HFFc6 (cell line): ENCODE measurements around the gene CTLA4. TPM values are rescaled to one million over a fixed set of nuclear protein-coding genes. Genes with fewer than 3 reads are reported as not detected.
"Not testable (repeated sequence)": the region's sequence is repeated elsewhere in the genome, so short reads cannot be mapped to it uniquely, and the experiment has no call there.

ENCODE experiments used
- DNase-seq: peaks from one replicate; pipeline ENCODE4 v3.0.0-alpha.2; 2018
- H3K27ac Mint-ChIP-seq: 2 replicates; pipeline ENCODE4 v1.8.0; 2020; ENCODE audit warnings: mild to moderate bottlenecking, mixed read lengths
- H3K27me3 Mint-ChIP-seq: 2 replicates; pipeline ENCODE4 v1.8.0; 2021; ENCODE audit warnings: mild to moderate bottlenecking, moderate library complexity, mixed read lengths; ENCODE audit not compliant: insufficient read depth
- H3K36me3 Mint-ChIP-seq: 2 replicates; pipeline ENCODE4 v1.8.0; 2021; ENCODE audit warnings: low read depth, mixed read lengths
- H3K4me1 Mint-ChIP-seq: 2 replicates; pipeline ENCODE4 v1.8.0; 2020; ENCODE audit warnings: low read depth, mixed read lengths
- H3K4me3 Mint-ChIP-seq: 2 replicates; pipeline ENCODE4 v1.8.0; 2020; ENCODE audit warnings: mild to moderate bottlenecking, moderate library complexity, mixed read lengths
- H3K9me3 Mint-ChIP-seq: 2 replicates; pipeline ENCODE4 v1.8.0; 2020; ENCODE audit warnings: mild to moderate bottlenecking, mixed read lengths
- CTCF ChIP-seq: fragments of 200-600 bp; sonication (generic); IDR thresholded peaks from 2 replicates; pipeline ENCODE4 v1.5.0; 2021; ENCODE audit warnings: antibody characterized with exemption, mild to moderate bottlenecking
- total RNA-seq, 6 experiments: library from RNA; stranded (reverse); fragmentation: NEBNext Ultra II Directional; extraction: Animal tissue kit (Norgen Biotek cat#: 25700); gene quantifications; 2 replicates in 1 of 6; 3 replicates in 5 of 6; pipeline ENCODE4 v1.2.3, GENCODE V29; 2021

The CTLA4 gene
- total RNA-seq, 6 experiments from 2014 or later, result not detected

- H3K27me3 Mint-ChIP-seq, result peaks cover 7% of the 10 kb centered on the region
- no peaks in the 10 kb centered on the region for H3K9me3 Mint-ChIP-seq
- no peak overlapping the region for H3K27ac Mint-ChIP-seq
- H3K4me3 Mint-ChIP-seq, result no peak overlapping the region
- H3K36me3 Mint-ChIP-seq, result no peaks in the 10 kb centered on the region
- DNase-seq, result no peak
- no peak for TF ChIP-seq CTCF
- H3K4me1 Mint-ChIP-seq, result no peaks in the 10 kb centered on the region
Observed at GRCh38 chr2:203880557-203881125, 13.1 kb downstream of the CTLA4 start.

- H3K4me3 Mint-ChIP-seq, H3K4me1 Mint-ChIP-seq, H3K27me3 Mint-ChIP-seq, H3K27ac Mint-ChIP-seq, DNase-seq, H3K36me3 Mint-ChIP-seq, H3K9me3 Mint-ChIP-seq: not testable (repeated sequence)
Observed at GRCh38 chr2:203881185-203881584, 13.6 kb downstream of the CTLA4 start.

- Mint-ChIP-seq H3K4me3 (no peak overlapping the region), H3K36me3 (no peaks in the 10 kb centered on the region), H3K4me1 (no peaks in the 10 kb centered on the region), H3K27ac (no peak overlapping the region), H3K9me3 (no peaks in the 10 kb centered on the region), H3K27me3 (peaks cover 14% of the 10 kb centered on the region)
- DNase-seq, result no peak
- no peak for TF ChIP-seq CTCF
Observed at GRCh38 chr2:203882551-203882950, 15.0 kb downstream of the CTLA4 start.

GRCh38 chr2:203886661-203887151 lies 19.1 kb downstream of the CTLA4 start:
- H3K27me3 Mint-ChIP-seq, result peaks cover 14% of the 10 kb centered on the region
- no peak overlapping the region for H3K4me3 Mint-ChIP-seq
- TF ChIP-seq CTCF, result no peak
- H3K9me3 Mint-ChIP-seq, result no peaks in the 10 kb centered on the region
- no peak for DNase-seq
- H3K27ac Mint-ChIP-seq, result no peak overlapping the region
- no peaks in the 10 kb centered on the region for H3K36me3 Mint-ChIP-seq
- H3K4me1 Mint-ChIP-seq, result no peaks in the 10 kb centered on the region

- TF ChIP-seq CTCF, result no peak
- DNase-seq, result no peak
- no peaks in the 10 kb centered on the region for H3K9me3 Mint-ChIP-seq
- H3K4me1 Mint-ChIP-seq, result 0 out of 2 replicates have a peak, but pooled peaks cover 4% of the 10 kb centered on the region
- H3K4me3 Mint-ChIP-seq, result no peak overlapping the region
- no peak overlapping the region for H3K27ac Mint-ChIP-seq
- no peaks in the 10 kb centered on the region for H3K36me3 Mint-ChIP-seq
- peaks cover 7% of the 10 kb centered on the region for H3K27me3 Mint-ChIP-seq
Observed at GRCh38 chr2:203887677-203888076, 20.1 kb downstream of the CTLA4 start.

- H3K4me3 Mint-ChIP-seq, result no peak overlapping the region
- H3K4me1 Mint-ChIP-seq, result 0 out of 2 replicates have a peak, but pooled peaks cover 4% of the 10 kb centered on the region
- no peaks in the 10 kb centered on the region for H3K36me3 Mint-ChIP-seq
- H3K27ac Mint-ChIP-seq, result no peak overlapping the region
- peaks cover 12% of the 10 kb centered on the region for H3K27me3 Mint-ChIP-seq
- no peak for DNase-seq
- no peak for TF ChIP-seq CTCF
- no peaks in the 10 kb centered on the region for H3K9me3 Mint-ChIP-seq
Observed at GRCh38 chr2:203889542-203889941, 22.0 kb downstream of the CTLA4 start.
